ENCODE data around the gene DNAH2. TPM values are rescaled to one million over a fixed set of nuclear protein-coding genes. Genes with fewer than 3 reads are reported as not detected.

Gene DNAH2
- total RNA-seq, 2 donors from 2014 or later, result 0.09 to 4.9 TPM

GRCh38 chr17:7867881-7868329 is 150.4 kb downstream of the DNAH2 start:
- peaks cover 6% of the 10 kb centered on the region for H3K4me1 ChIP-seq (replicated peaks)
- no peaks in the 10 kb centered on the region for H3K27me3 ChIP-seq (replicated peaks; ENCODE audit: insufficient read depth)
- no peaks in the 10 kb centered on the region for H3K36me3 ChIP-seq
- peak overlapping the region in 1 of 2 donors; percentile 4 for H3K27ac ChIP-seq
- no peak for DNase-seq (ENCODE audit: low spot score)
- intact Hi-C loops (cut with DNase I), result no loop called here
- H3K9me3 ChIP-seq, result no peaks in the 10 kb centered on the region
- no peak overlapping the region for H3K4me3 ChIP-seq
- WGBS, result 43% methylated on average over 5 of the region's 5 CpGs
- TF ChIP-seq POLR2AphosphoS5 (IDR thresholded peaks at IDR 0.05) (peak; percentile 8), POLR2A (IDR thresholded peaks at IDR 0.05) (no peak)

- no peaks in the 10 kb centered on the region for H3K9me3 ChIP-seq
- no peaks in the 10 kb centered on the region for H3K4me1 ChIP-seq (replicated peaks)
- 58% methylated on average over 4 of the region's 4 CpGs for WGBS
- H3K4me3 ChIP-seq, result no peak overlapping the region
- DNase-seq (ENCODE audit: low spot score), result no peak
- no peaks in the 10 kb centered on the region for H3K36me3 ChIP-seq
- no peaks in the 10 kb centered on the region for H3K27me3 ChIP-seq (replicated peaks; ENCODE audit: insufficient read depth)
- TF ChIP-seq CTCF (IDR thresholded peaks at IDR 0.05) (no peak), POLR2A (IDR thresholded peaks at IDR 0.05) (no peak), POLR2AphosphoS5 (IDR thresholded peaks at IDR 0.05) (no peak)
- no peak overlapping the region for H3K27ac ChIP-seq
- intact Hi-C loops (cut with DNase I), result no loop called here
Measured at GRCh38 chr17:7873051-7873450, 155.5 kb downstream of the DNAH2 start.

GRCh38 chr17:7875804-7876370 is 158.3 kb downstream of the DNAH2 start:
- H3K36me3 ChIP-seq, result no peaks in the 10 kb centered on the region
- no peak overlapping the region for H3K4me3 ChIP-seq
- 81% methylated on average over 2 of the region's 2 CpGs for WGBS
- no peak for DNase-seq (ENCODE audit: low spot score)
- TF ChIP-seq CTCF (IDR thresholded peaks at IDR 0.05) (no peak), POLR2AphosphoS5 (IDR thresholded peaks at IDR 0.05) (no peak), POLR2A (IDR thresholded peaks at IDR 0.05) (no peak)
- H3K4me1 ChIP-seq (replicated peaks), result peaks cover 4% of the 10 kb centered on the region
- H3K27ac ChIP-seq, result no peak overlapping the region
- intact Hi-C loops (cut with DNase I), result no loop called here
- no peaks in the 10 kb centered on the region for H3K9me3 ChIP-seq
- no peaks in the 10 kb centered on the region for H3K27me3 ChIP-seq (replicated peaks; ENCODE audit: insufficient read depth)

- Histone ChIP-seq H3K27me3 (replicated peaks; ENCODE audit: insufficient read depth) (no peaks in the 10 kb centered on the region), H3K36me3 (no peaks in the 10 kb centered on the region), H3K9me3 (no peaks in the 10 kb centered on the region), H3K27ac (no peak overlapping the region), H3K4me1 (replicated peaks) (peaks cover 10% of the 10 kb centered on the region), H3K4me3 (no peak overlapping the region)
- no peak for DNase-seq (ENCODE audit: low spot score)
- TF ChIP-seq POLR2AphosphoS5 (IDR thresholded peaks at IDR 0.05) (no peak), CTCF (IDR thresholded peaks at IDR 0.05) (no peak), POLR2A (IDR thresholded peaks at IDR 0.05) (no peak)
- intact Hi-C loops (cut with DNase I), result no loop called here
- WGBS, result 86% methylated on average over 7 of the region's 7 CpGs
Measured at GRCh38 chr17:7878234-7878633, 160.7 kb downstream of the DNAH2 start.

- no peak for TF ChIP-seq POLR2A (IDR thresholded peaks at IDR 0.05)
- no peak overlapping the region for H3K4me3 ChIP-seq
- no peaks in the 10 kb centered on the region for H3K27me3 ChIP-seq (replicated peaks; ENCODE audit: insufficient read depth)
- DNase-seq (ENCODE audit: low spot score), result no peak
- intact Hi-C loops (cut with DNase I), result no loop called here
- peak overlapping the region; percentile 97 to 99 for H3K27ac ChIP-seq
- peaks cover 10% of the 10 kb centered on the region for H3K4me1 ChIP-seq (replicated peaks)
- H3K36me3 ChIP-seq, result no peaks in the 10 kb centered on the region
- H3K9me3 ChIP-seq, result no peaks in the 10 kb centered on the region
- 32% methylated on average over 3 of the region's 3 CpGs for WGBS
Measured at GRCh38 chr17:7880076-7880868, 162.7 kb downstream of the DNAH2 start.

Data from prostate gland (tissue), 2 donors.